Left ventricle myocardium inferior (tissue), 1 donor: ENCODE results near the gene CDH20. TPM values are rescaled to one million over a fixed set of nuclear protein-coding genes. Genes with fewer than 3 reads are reported as not detected.

ENCODE experiments used
- DNase-seq: peaks from one replicate; pipeline ENCODE4 v3.0.0-alpha.2; 2020
- H3K27ac ChIP-seq: fragments of 200-600 bp; replicated peaks from 2 replicates; pipeline ENCODE4 v1.8.0; 2021
- H3K27me3 ChIP-seq: fragments of 200-600 bp; 2 replicates; pipeline ENCODE4 v1.8.0; 2021; ENCODE audit warnings: low read depth
- H3K36me3 ChIP-seq: fragments of 200-600 bp; 2 replicates; pipeline ENCODE4 v1.8.0; 2021
- H3K4me1 ChIP-seq: fragments of 200-600 bp; 2 replicates; pipeline ENCODE4 v1.8.0; 2021
- H3K4me3 ChIP-seq: fragments of 200-600 bp; 2 replicates; pipeline ENCODE4 v1.8.0; 2021; ENCODE audit warnings: mild to moderate bottlenecking, moderate library complexity
- H3K9me3 ChIP-seq: fragments of 200-600 bp; replicated peaks from 2 replicates; pipeline ENCODE4 v1.8.0; 2021
- intact Hi-C: fragments of 100-400 bp; cut with micrococcal nuclease; formaldehyde crosslinking; loops from one replicate; pipeline ENCODE4 v1.11.0; 2022
- total RNA-seq: library from RNA; stranded (reverse); fragmentation: NEBNext Ultra II Directional; extraction: Animal tissue kit (Norgen Biotek cat#: 25700); gene quantifications from one replicate; pipeline ENCODE4 v1.2.1, GENCODE V29; 2021
- TF ChIP-seq, protein P1 (sequence below): fragments of 200-600 bp; IDR thresholded peaks from 2 replicates; pipeline ENCODE4 v1.8.0; 2021; ENCODE audit warnings: antibody characterized with exemption, mild to moderate bottlenecking, borderline replicate concordance
- donor health status: DM: no; HTN: yes; CAD: no; lungs with severe emphysema.

The CDH20 gene
- total RNA-seq, 1 donor from 2014 or later, result not detected

DNA sequence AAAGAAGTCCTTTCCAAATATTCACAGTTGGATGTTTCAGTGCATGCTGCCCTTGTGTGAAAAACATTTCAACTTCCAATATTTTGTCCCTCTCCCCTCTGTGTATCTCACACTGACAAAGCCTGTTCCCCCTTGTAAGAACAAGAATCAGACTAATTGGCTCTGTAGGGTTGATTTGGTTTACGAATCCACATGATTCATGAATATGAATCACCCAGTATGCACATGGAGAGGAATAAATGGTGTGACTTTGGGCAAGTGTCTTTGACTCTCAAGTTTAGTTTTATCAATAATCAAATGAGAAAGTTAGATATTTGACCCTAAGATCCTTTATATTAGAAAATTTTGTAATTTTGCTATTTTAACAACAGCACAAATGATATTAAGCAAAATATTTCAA, 9.3 kb upstream of the CDH20 start:
- intact Hi-C loops, result no loop called here
- TF ChIP-seq, protein P1, sequence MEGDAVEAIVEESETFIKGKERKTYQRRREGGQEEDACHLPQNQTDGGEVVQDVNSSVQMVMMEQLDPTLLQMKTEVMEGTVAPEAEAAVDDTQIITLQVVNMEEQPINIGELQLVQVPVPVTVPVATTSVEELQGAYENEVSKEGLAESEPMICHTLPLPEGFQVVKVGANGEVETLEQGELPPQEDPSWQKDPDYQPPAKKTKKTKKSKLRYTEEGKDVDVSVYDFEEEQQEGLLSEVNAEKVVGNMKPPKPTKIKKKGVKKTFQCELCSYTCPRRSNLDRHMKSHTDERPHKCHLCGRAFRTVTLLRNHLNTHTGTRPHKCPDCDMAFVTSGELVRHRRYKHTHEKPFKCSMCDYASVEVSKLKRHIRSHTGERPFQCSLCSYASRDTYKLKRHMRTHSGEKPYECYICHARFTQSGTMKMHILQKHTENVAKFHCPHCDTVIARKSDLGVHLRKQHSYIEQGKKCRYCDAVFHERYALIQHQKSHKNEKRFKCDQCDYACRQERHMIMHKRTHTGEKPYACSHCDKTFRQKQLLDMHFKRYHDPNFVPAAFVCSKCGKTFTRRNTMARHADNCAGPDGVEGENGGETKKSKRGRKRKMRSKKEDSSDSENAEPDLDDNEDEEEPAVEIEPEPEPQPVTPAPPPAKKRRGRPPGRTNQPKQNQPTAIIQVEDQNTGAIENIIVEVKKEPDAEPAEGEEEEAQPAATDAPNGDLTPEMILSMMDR, result no peak

DNA sequence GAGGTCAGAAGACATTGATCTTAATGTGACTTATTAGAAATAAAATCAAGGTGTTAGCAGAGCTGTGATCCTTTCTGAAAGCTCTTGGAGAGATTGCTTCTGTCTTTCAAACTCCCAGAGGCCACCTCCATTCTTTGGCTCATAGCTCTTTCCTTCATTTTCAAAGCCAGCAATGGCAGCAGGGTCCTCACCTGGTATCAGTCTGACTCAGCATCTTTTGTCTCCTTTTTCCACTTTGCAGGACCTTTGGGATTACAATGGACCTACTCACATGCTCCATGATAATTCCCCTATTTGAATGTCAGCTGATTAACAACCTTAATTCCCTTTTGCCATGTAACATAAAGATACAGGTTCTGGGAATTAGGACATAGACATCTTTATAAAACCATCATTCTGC, 6.8 kb upstream of the CDH20 start:
- TF ChIP-seq, protein P1, result no peak
- Histone ChIP-seq H3K27me3 (no peaks in the 10 kb centered on the region), H3K36me3 (no peaks in the 10 kb centered on the region), H3K4me3 (no peak overlapping the region), H3K9me3 (no peaks in the 10 kb centered on the region), H3K4me1 (no peaks in the 10 kb centered on the region), H3K27ac (no peak overlapping the region)
- no peak for DNase-seq
- intact Hi-C loops, result no loop called here

More for the DNA sequence above, 9.3 kb upstream of the CDH20 start:
- no peaks in the 10 kb centered on the region for H3K4me1 ChIP-seq
- H3K4me3 ChIP-seq, result no peak overlapping the region
- H3K27me3 ChIP-seq, result no peaks in the 10 kb centered on the region
- H3K9me3 ChIP-seq, result peaks cover 3% of the 10 kb centered on the region
- no peaks in the 10 kb centered on the region for H3K36me3 ChIP-seq
- DNase-seq, result no peak
- no peak overlapping the region for H3K27ac ChIP-seq

DNA sequence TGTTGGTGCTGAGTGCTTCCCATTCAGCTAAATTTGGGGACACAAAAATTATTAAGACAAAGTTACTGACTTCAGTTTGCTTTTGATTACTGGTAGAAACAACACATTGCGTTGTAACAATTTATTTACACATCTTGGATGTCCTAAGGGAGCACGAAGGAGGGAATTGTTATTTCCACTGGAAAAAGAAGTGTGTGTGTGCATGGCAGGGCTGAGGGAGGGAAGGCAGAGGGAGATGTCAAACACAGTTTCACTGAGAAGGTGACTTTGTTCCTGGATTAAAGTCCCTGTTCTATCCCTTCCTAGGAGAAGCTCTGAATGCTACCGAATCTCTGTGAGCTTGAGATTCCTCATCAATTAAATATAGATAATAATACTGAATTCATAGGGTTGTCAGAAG, 3.8 kb upstream of the CDH20 start:
- no peak for DNase-seq
- no peak overlapping the region for H3K27ac ChIP-seq
- H3K36me3 ChIP-seq, result no peaks in the 10 kb centered on the region
- peaks cover 13% of the 10 kb centered on the region for H3K4me1 ChIP-seq
- H3K27me3 ChIP-seq, result peaks cover 21% of the 10 kb centered on the region
- no peak overlapping the region for H3K4me3 ChIP-seq
- intact Hi-C loops, result no loop called here
- H3K9me3 ChIP-seq, result no peaks in the 10 kb centered on the region
- TF ChIP-seq, protein P1, result no peak

DNA sequence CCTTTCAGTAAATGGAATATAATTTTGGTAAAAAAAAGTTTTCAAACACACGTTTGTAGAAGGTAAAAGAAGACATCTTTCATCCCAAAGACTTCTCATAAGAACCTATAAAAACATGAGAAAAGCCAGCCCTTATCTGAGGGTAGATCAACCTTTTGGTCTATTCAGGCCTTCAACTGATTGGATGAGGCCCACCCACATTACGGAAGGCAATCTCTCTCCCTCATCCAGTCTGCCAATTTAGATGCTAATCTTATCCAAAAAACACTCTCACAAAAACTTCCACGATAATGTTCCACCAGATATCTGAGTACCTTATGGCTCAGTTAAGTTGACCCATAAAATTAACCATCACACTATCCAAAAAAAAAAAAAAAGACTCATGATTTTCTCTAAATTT, 2.2 kb upstream of the CDH20 start:
- TF ChIP-seq, protein P1, result no peak
- H3K4me1 ChIP-seq, result peaks cover 16% of the 10 kb centered on the region
- H3K4me3 ChIP-seq, result no peak overlapping the region
- no peaks in the 10 kb centered on the region for H3K36me3 ChIP-seq
- H3K9me3 ChIP-seq, result no peaks in the 10 kb centered on the region
- peaks cover 37% of the 10 kb centered on the region for H3K27me3 ChIP-seq
- no peak overlapping the region for H3K27ac ChIP-seq
- no peak for DNase-seq
- intact Hi-C loops, result no loop called here

DNA sequence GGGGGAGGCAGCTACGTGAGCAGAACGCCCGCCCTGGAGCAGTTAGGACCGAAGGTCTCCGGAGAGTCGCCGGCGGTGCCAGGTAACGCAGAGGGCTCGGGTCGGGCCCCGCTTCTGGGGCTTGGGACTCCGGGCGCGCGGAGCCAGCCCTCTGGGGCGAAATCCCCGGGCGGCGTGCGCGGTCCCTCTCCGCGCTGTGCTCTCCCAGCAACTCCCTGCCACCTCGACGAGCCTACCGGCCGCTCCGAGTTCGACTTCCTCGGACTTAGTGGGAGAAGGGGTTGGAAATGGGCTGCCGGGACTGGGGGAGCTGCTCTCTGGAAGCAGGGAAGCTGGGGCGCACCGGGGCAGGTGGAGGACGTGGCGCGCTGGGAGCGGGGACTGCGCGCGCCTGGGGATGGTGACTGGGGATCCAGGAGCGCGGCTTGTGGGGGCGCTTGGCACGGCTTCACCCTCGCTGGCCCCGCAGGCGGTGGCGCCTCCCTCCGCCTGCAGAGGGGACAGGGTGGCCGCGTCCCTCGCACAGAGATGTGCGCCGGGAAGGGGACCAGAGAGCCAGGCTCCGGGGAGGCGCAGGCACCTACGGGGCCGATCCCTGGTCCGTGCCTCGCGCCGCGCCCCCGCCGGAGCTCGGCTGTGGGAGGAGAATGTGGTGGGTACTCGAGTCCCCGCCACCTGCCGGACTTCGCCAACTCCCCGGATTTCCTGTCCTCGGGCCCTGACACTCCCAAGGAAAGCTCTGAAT, 688 bp downstream of the CDH20 start:
- Histone ChIP-seq H3K27me3 (peaks cover 64% of the 10 kb centered on the region), H3K9me3 (no peaks in the 10 kb centered on the region), H3K4me1 (peaks cover 16% of the 10 kb centered on the region), H3K36me3 (no peaks in the 10 kb centered on the region), H3K4me3 (peak overlapping the region; percentile 59), H3K27ac (no peak overlapping the region)
- TF ChIP-seq, protein P1, result no peak
- no peak for DNase-seq
- intact Hi-C loops, result no loop called here
